ENCODE measurements around the gene LMO7. TPM values are rescaled to one million over a fixed set of nuclear protein-coding genes. Genes with fewer than 3 reads are reported as not detected.
A peak's percentile ranks its signal among the peaks of the same experiment; 100 is the strongest.
"Not testable (repeated sequence)": the region's sequence is repeated elsewhere in the genome, so short reads cannot be mapped to it uniquely, and the experiment has no call there.

Gene LMO7
- total RNA-seq, 2 donors from 2014 or later: 262 to 273 TPM

- ATAC-seq (no peak), DNase-seq (no peak)
- intact Hi-C loops (cut with DNase I): loop anchor here (10.0 kb wide), 2 partner anchors 154 to 784 kb away; no protein-coding TSS in a partner anchor
Observed at GRCh38 chr13:75690607-75691006, 54.5 kb downstream of the LMO7 start.

- ATAC-seq (no peak), DNase-seq (no peak)
- intact Hi-C loops (cut with DNase I): loop anchor here (10.0 kb wide), 2 partner anchors 154 to 784 kb away; no protein-coding TSS in a partner anchor
Observed at GRCh38 chr13:75691183-75691582, 55.1 kb downstream of the LMO7 start.

GRCh38 chr13:75693227-75693626 is 57.1 kb downstream of the LMO7 start:
- DNase-seq (no peak), ATAC-seq (no peak)
- intact Hi-C loops (cut with DNase I): loop anchor here (10.0 kb wide), 2 partner anchors 152 to 782 kb away; no protein-coding TSS in a partner anchor

- DNase-seq (no peak), ATAC-seq (peak in 1 of 2 donors; percentile 79)
- intact Hi-C loops (cut with DNase I): loop anchor here (10.0 kb wide), 2 partner anchors 150 to 780 kb away; no protein-coding TSS in a partner anchor
Observed at GRCh38 chr13:75694722-75695121, 58.6 kb downstream of the LMO7 start.

GRCh38 chr13:75695908-75696307 is 59.8 kb downstream of the LMO7 start:
- ATAC-seq (peak; percentile 70 to 81), DNase-seq (peak; percentile 83)
- intact Hi-C loops (cut with DNase I): loop anchor here (2.0 to 10.0 kb wide), 3 partner anchors 117 to 779 kb away; no protein-coding TSS in a partner anchor

GRCh38 chr13:75699062-75699461 is 62.9 kb downstream of the LMO7 start:
- intact Hi-C loops (cut with DNase I): loop anchor here (10.0 kb wide), 2 partner anchors 146 to 776 kb away; no protein-coding TSS in a partner anchor
- no peak for DNase-seq
- ATAC-seq: no peak

- not testable (repeated sequence) for ATAC-seq, DNase-seq
- intact Hi-C loops (cut with DNase I): loop anchor here (5.0 to 10.0 kb wide), 3 partner anchors 58 to 775 kb away; no protein-coding TSS in a partner anchor
Observed at GRCh38 chr13:75699717-75700116, 63.6 kb downstream of the LMO7 start.

- DNase-seq: no peak
- no peak for ATAC-seq
- intact Hi-C loops (cut with DNase I): loop anchor here in 1 of 2 donors (5.0 kb wide), 1 partner anchor 57 kb away; no protein-coding TSS in a partner anchor
Observed at GRCh38 chr13:75700552-75700951, 64.4 kb downstream of the LMO7 start.

- intact Hi-C loops (cut with DNase I): loop anchor here in 1 of 2 donors (5.0 kb wide), 1 partner anchor 55 kb away; no protein-coding TSS in a partner anchor
- DNase-seq (no peak), ATAC-seq (no peak)
Observed at GRCh38 chr13:75702476-75702875, 66.3 kb downstream of the LMO7 start.

- no peak for DNase-seq
- intact Hi-C loops (cut with DNase I): loop anchor here in 1 of 2 donors (5.0 kb wide), 1 partner anchor 54 kb away; no protein-coding TSS in a partner anchor
- ATAC-seq: no peak
Observed at GRCh38 chr13:75703769-75704168, 67.6 kb downstream of the LMO7 start.

GRCh38 chr13:75704194-75704926 is 68.2 kb downstream of the LMO7 start:
- ATAC-seq (peak in 1 of 2 donors; percentile 71), DNase-seq (no peak)
- intact Hi-C loops (cut with DNase I): loop anchor here in 1 of 2 donors (5.0 kb wide), 1 partner anchor 53 kb away; no protein-coding TSS in a partner anchor

GRCh38 chr13:75704927-75705288 is 68.8 kb downstream of the LMO7 start:
- no peak for DNase-seq

GRCh38 chr13:75705395-75705794 is 69.3 kb downstream of the LMO7 start:
- DNase-seq: no peak
- peak in 1 of 2 donors; percentile 94 for ATAC-seq
- intact Hi-C loops (cut with DNase I): no loop called here

More at GRCh38 chr13:75704927-75705288, 68.8 kb downstream of the LMO7 start:
- intact Hi-C loops (cut with DNase I): loop anchor here in 1 of 2 donors (5.0 kb wide), 1 partner anchor 52 kb away; no protein-coding TSS in a partner anchor
- peak; percentile 12 to 33 for ATAC-seq

GRCh38 chr13:75705908-75706307 is 69.8 kb downstream of the LMO7 start:
- DNase-seq (no peak), ATAC-seq (no peak)
- intact Hi-C loops (cut with DNase I): no loop called here

GRCh38 chr13:75713852-75714251 is 77.7 kb downstream of the LMO7 start:
- intact Hi-C loops (cut with DNase I): no loop called here
- DNase-seq (no peak), ATAC-seq (no peak)

GRCh38 chr13:75715601-75716523 is 79.7 kb downstream of the LMO7 start:
- intact Hi-C loops (cut with DNase I): no loop called here
- ATAC-seq (no peak), DNase-seq (no peak)

- intact Hi-C loops (cut with DNase I): no loop called here
- DNase-seq (no peak), ATAC-seq (no peak)
Observed at GRCh38 chr13:75717525-75717924, 81.4 kb downstream of the LMO7 start.

- ATAC-seq (no peak), DNase-seq (no peak)
- intact Hi-C loops (cut with DNase I): no loop called here
Observed at GRCh38 chr13:75721307-75721706, 85.2 kb downstream of the LMO7 start.

- DNase-seq: no peak
- no peak for ATAC-seq
- intact Hi-C loops (cut with DNase I): no loop called here
Observed at GRCh38 chr13:75723901-75724300, 87.8 kb downstream of the LMO7 start.

Data from left cardiac atrium (tissue), 4 donors.